Measurements from ENCODE around the gene TIMM50.
"Not testable (repeated sequence)": the region's sequence is repeated elsewhere in the genome, so short reads cannot be mapped to it uniquely, and the experiment has no call there.

- TF ChIP-seq TCF12 (IDR thresholded peaks at IDR 0.05); TCF12 (CRISPR knock-in tag; IDR thresholded peaks at IDR 0.05); JUN (CRISPR knock-in tag; IDR thresholded peaks at IDR 0.05): not testable (repeated sequence)
Measured at GRCh38 chr19:39479319-39479801, 1.3 kb upstream of the TIMM50 start.

Measured in HepG2 (cell line).